HG03439 (cell line): ENCODE measurements around the gene C3orf85.

Experiments used
- ATAC-seq: cut with Tn5 transposase; IDR thresholded peaks from one replicate; pipeline ENCODE4 v1.9.1; 2021; ENCODE audit warnings: mild to moderate bottlenecking, moderate library complexity; ENCODE audit not compliant: unreplicated experiment

C3orf85 gene

DNA sequence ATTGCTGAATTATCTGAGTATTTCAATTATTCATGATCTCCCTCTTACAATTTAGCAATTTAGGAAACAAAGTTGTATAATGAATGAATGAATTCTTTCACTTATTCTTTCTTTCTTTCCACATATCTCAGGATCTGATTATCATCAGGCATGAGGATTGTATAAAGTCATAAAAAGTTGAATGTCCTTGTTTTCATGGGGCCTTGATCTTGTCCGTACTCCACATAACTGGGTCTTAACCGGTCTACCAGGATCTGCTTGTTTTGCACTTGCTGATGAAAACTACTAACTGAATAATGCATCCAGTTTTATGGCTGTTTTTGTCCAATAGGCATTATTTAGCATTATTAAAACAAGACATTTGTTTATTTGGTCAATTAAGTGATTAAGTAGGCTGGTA is 12.6 kb downstream of the C3orf85 start:
- no peak for ATAC-seq

- no peak for ATAC-seq
Observed at GRCh38 chr3:109152320-109152719, 15.8 kb downstream of the C3orf85 start.

- ATAC-seq = no peak
Observed at GRCh38 chr3:109154979-109155378, 18.5 kb downstream of the C3orf85 start.

DNA sequence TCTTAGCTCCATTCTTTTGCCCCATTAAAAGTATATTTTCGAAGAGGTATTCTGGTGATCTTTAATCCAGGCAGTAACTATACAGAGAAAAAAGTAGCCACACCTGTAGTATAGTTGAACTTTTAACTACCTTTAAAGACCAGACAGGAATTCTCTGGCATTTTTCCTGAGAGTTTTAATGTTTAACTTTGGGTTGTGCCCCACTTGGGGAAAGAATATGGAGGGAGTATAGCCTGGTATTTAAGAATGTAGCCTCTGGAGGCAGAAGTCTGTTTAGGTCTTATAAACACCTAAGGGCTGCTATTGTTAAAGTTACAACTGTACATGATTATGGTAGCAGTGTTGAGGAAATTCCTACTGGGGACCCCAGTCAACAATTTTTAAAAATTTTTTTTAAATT is 19.3 kb downstream of the C3orf85 start:
- no peak for ATAC-seq

DNA sequence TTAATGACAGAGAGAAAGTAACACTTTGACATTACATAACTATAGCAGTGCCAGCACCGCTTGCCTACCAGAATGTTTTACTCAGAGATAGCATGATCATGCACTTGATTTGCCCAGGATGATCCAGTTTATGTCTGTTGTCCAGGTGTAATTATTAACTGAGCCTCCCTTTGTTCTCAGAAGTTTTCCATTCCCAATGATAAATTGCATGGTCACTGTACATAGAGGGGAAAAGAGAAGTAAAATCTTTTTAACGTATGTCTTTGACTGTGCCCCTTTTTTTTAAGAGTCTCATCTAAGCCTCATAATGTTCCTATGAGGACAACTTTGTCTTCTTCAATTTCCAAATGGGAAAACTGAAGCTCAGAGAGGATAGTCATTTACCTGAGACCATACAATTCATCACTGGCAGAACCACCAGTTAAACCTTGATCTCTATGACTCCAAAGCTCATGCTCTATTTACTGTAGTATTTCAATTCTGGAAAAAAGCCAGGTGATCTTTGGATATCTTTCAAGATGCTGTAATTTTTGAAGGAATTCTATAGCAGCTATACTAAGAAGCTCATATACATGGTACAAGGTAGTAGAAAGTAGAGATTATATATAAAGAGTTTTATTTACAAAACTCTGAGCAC is 25.1 kb downstream of the C3orf85 start:
- no peak for ATAC-seq

- no peak for ATAC-seq
Observed at GRCh38 chr3:109165905-109166304, 29.4 kb downstream of the C3orf85 start.

DNA sequence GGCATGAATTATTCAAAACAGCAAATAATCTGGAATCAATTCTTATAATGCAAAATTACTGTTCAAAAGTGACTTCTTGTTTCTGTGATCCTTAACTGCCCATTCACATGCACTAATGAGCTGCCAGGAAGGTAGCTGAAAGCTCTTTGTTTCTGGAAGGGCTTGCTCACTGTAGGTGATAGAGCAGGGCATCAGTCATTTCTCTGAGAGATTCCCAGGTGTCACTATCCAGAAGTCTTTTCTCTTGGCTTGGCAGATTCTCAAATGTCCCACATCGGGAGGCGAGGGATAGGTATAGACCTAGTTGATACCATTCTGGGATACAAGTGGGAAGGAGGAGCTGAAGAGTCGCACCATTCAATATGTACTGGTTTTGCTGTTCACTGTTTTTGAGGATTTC is 35.0 kb downstream of the C3orf85 start:
- ATAC-seq = no peak

DNA sequence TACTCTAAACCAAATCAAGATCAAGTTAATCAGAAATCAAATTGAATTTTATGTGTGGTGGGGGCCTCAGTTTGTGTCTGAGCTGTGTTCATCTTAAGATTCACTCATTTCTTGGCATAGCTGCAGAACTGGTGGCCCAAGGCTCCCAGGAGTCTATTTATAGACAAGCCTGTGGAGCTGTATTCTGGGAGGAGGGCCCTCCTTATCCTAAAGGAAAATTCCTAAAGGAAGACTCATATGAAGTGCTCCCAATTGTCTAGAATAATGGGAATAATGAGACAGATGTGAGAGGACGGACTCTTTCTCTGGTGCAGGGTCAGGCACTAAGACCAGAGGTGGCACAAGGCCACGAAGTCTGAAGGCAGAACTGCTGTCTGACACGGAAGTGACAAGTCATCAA is 38.9 kb downstream of the C3orf85 start:
- ATAC-seq = no peak

- no peak for ATAC-seq
Observed at GRCh38 chr3:109176726-109177125, 40.2 kb downstream of the C3orf85 start.

DNA sequence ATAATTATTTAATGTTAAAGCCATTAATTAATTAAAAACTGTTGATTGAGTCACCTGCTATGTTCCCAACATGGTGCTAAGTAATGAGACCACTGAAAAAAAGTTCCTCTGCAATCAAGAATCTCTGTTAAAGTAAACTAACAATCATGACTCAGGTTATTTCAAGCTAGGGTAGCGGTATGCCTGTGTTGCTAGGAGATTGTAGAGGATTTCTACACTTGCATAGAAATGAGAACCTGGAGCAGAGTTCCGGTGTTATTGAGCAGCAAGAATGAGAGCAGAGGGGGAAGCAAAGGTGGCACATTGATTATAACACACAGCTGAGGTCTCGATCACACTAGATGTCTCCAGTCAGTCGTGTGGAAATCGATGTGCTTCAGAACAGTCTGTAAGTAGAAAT is 41.4 kb downstream of the C3orf85 start:
- no peak for ATAC-seq

DNA sequence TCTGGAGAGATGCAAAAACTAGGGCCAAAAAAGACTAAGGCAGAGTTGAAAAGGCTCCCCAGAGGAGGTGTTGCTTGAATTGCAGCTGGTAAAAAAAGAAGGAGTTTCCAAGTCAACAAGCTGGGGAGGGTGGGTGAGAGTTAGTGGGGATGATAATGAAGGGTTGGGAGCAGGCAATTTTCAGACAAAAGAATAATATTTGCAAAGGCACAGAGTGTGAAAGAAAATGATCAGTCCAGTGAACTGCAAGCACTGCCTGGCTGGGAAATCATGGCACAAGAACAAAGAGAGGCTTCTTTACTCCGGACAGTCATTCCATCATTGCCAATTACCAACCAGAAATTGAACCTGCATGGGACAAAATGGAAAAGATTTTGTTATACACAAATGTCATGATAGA is 42.2 kb downstream of the C3orf85 start:
- ATAC-seq = no peak

DNA sequence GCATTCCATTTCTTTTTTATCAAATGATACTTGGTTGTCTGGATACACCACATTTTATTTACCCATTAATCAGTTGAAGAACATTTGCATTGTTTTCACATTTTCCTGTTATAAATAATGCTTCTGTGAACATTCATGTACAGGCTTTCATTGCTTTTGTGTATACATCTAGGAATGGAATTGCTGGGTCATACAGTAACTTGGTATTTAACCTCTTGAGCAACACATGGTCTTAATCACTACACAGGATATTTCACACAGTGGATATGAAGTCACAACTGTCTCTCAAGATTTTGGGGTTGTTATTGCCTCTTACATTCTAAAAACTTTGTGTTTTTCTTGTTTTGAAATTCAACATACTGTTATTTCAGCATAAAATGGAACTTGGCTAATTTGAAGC is 48.2 kb downstream of the C3orf85 start:
- no peak for ATAC-seq

GRCh38 chr3:109187390-109187789 is 50.9 kb downstream of the C3orf85 start:
- ATAC-seq = no peak

DNA sequence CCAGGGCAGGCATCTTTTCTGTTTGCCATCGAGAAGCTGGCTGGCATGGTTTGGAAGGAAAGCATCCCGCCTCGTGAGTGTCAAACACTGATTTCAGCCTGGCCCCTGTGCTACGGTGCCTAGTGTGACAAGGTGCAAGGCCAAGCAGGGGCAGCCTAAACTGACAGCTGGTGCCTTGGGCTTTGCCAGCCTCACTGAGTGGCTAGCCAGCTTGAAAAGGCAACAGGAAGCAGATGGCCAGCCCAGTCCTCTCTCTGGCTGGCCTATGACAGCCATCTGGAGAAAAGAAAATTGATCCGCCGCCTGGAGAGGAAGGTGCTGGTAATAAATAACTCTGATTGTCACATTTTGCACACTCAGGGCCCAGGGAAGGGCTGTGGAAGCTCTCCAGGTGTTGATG is 52.2 kb downstream of the C3orf85 start:
- no peak for ATAC-seq

DNA sequence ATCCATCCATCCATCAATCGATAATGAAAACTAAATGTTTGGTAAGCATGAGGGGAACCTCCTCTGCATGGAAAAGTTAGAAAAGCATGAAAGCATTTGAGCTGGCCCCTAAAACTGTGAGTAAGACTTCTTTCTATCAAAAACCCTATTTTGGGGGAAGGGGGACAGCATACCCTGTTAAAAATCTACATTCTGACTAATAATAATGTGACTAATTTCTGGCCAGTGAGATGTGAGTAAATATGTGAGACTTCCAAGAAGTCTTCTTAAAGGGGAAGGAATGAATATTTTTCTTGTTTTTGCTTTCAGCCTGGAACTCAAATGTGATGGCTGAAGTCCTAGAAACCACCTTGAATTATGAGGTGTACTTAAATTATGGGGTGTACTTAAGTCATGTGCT is 54.9 kb downstream of the C3orf85 start:
- ATAC-seq = no peak

DNA sequence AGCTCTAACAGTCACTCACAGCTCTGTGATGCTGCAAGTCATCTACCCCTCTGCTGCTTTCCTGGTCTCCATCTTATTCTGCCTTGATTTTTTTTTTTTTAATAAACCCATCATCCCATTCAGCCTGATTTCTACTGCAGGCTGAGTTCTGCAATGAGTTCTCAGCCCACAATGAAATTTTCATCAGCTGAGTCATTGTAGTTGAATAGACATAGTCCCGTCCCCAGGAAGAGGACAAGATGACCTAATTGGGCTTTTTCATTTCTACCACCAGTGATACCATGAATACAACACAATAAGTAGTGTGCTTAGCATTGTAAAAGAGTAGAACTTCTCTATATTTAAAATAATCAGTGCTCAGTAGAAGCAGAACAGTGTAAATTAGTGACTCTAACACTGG is 59.3 kb downstream of the C3orf85 start:
- ATAC-seq = no peak
